HEK293 (cell line): ENCODE results near the gene METTL15.
A peak's percentile ranks its signal among the peaks of the same experiment; 100 is the strongest.

Source experiments
- CTCF ChIA-PET: fragments of 350-600 bp; formaldehyde crosslinking; extraction: SDS; loops from one replicate; lab custom pipeline; 2021; ENCODE audit warnings: antibody characterized with exemption; lab: Yijun Ruan, JAX
- POLR2A ChIA-PET: fragments of 300-600 bp; formaldehyde crosslinking; extraction: SDS; loops from one replicate; lab custom pipeline; 2020; ENCODE audit warnings: antibody characterized with exemption, inconsistent platforms; lab: Yijun Ruan, JAX
- H3K27ac ChIP-seq: fragments of 200-500 bp; sonication (Bioruptor generic); 2 replicates; pipeline ENCODE4 v1.5.1; 2014; ENCODE audit warnings: low read depth, low read length, control low read depth, inconsistent platforms; ENCODE audit errors: extremely low read depth
- H3K36me3 ChIP-seq, 2 experiments: fragments of 200-500 bp in 1 of 2; sonication (Bioruptor generic) in 1 of 2; 1 replicate in 1 of 2; 2 replicates in 1 of 2; pipeline ENCODE4 v1.5.1; 2014 to 2017; ENCODE audit warnings: inconsistent platforms in 2 of 2, low read length in 2 of 2; ENCODE audit not compliant: control insufficient read depth in 2 of 2, insufficient read depth in 1 of 2
- H3K4me1 ChIP-seq: fragments of 200-500 bp; sonication (Bioruptor generic); 2 replicates; pipeline ENCODE4 v1.5.1; 2014; ENCODE audit warnings: mild to moderate bottlenecking, low read length, inconsistent platforms; ENCODE audit not compliant: control insufficient read depth, insufficient read depth
- H3K4me3 ChIP-seq: 2 replicates; pipeline ENCODE4 v1.5.1; 2011; ENCODE audit warnings: low read depth, mild to moderate bottlenecking, control low read depth, low read length, moderate library complexity
- H3K9me3 ChIP-seq: fragments of 200-500 bp; sonication (Bioruptor generic); 2 replicates; pipeline ENCODE4 v1.5.1; 2014; ENCODE audit warnings: low read depth, low read length, inconsistent platforms; ENCODE audit not compliant: control insufficient read depth, insufficient read depth
- BCL11A ChIP-seq: fragments of 450-650 bp; formaldehyde crosslinking; IDR thresholded peaks from 2 replicates; pipeline ENCODE4 v1.5.1; 2016; ENCODE audit warnings: low read depth, missing biosample characterization, missing genetic modification characterization
- EGR2 ChIP-seq: fragments of 450-650 bp; formaldehyde crosslinking; IDR thresholded peaks from 2 replicates; pipeline ENCODE4 v1.5.1; 2016; ENCODE audit warnings: low read depth, missing biosample characterization, missing genetic modification characterization
- GLIS1 ChIP-seq: fragments of 450-650 bp; formaldehyde crosslinking; IDR thresholded peaks from 2 replicates; pipeline ENCODE4 v1.5.1; 2016; ENCODE audit warnings: missing biosample characterization, missing genetic modification characterization
- IKZF3 ChIP-seq: fragments of 450-650 bp; IDR thresholded peaks from 2 replicates; pipeline ENCODE4 v1.5.0; 2018; ENCODE audit warnings: missing biosample characterization, mild to moderate bottlenecking, missing genetic modification characterization, moderate library complexity
- KLF10 ChIP-seq: fragments of 450-650 bp; IDR thresholded peaks from 2 replicates; pipeline ENCODE4 v1.5.1; 2018; ENCODE audit warnings: missing biosample characterization, mild to moderate bottlenecking, missing genetic modification characterization
- KLF17 ChIP-seq: fragments of 450-650 bp; formaldehyde crosslinking; IDR thresholded peaks from 2 replicates; pipeline ENCODE4 v1.5.1; 2016; ENCODE audit warnings: missing biosample characterization, missing genetic modification characterization
- ZBTB1 ChIP-seq: fragments of 450-650 bp; formaldehyde crosslinking; IDR thresholded peaks from 2 replicates; pipeline ENCODE4 v1.5.1; 2016; ENCODE audit warnings: missing biosample characterization, missing genetic modification characterization
- ZFHX2 ChIP-seq: fragments of 450-650 bp; formaldehyde crosslinking; conservative IDR thresholded peaks from 2 replicates; pipeline ENCODE4 v1.5.1; 2016; ENCODE audit warnings: missing biosample characterization, missing genetic modification characterization
- ZFP69B ChIP-seq: fragments of 450-650 bp; formaldehyde crosslinking; IDR thresholded peaks from 2 replicates; pipeline ENCODE4 v1.5.1; 2016; ENCODE audit warnings: missing biosample characterization, missing genetic modification characterization
- ZNF112 ChIP-seq: fragments of 450-650 bp; formaldehyde crosslinking; IDR thresholded peaks from 2 replicates; pipeline ENCODE4 v1.5.0; 2017; ENCODE audit warnings: missing biosample characterization, missing genetic modification characterization
- ZNF174 ChIP-seq: fragments of 450-650 bp; formaldehyde crosslinking; IDR thresholded peaks from 2 replicates; pipeline ENCODE4 v1.5.0; 2017; ENCODE audit warnings: missing biosample characterization, mild to moderate bottlenecking, missing genetic modification characterization
- ZNF23 ChIP-seq: fragments of 450-650 bp; formaldehyde crosslinking; IDR thresholded peaks from 2 replicates; pipeline ENCODE4 v1.5.1; 2016; ENCODE audit warnings: missing biosample characterization, missing genetic modification characterization, borderline replicate concordance
- ZNF280D ChIP-seq: fragments of 450-650 bp; formaldehyde crosslinking; IDR thresholded peaks from 2 replicates; pipeline ENCODE4 v1.5.1; 2016; ENCODE audit warnings: missing biosample characterization, missing genetic modification characterization
- ZNF394 ChIP-seq: fragments of 450-650 bp; formaldehyde crosslinking; IDR thresholded peaks from 2 replicates; pipeline ENCODE4 v1.5.1; 2016; ENCODE audit warnings: missing biosample characterization, missing genetic modification characterization, mild to moderate bottlenecking, moderate library complexity, borderline replicate concordance
- ZNF423 ChIP-seq: fragments of 450-650 bp; formaldehyde crosslinking; IDR thresholded peaks from 2 replicates; pipeline ENCODE4 v1.5.1; 2016; ENCODE audit warnings: missing biosample characterization, missing genetic modification characterization
- ZNF426 ChIP-seq: fragments of 450-650 bp; formaldehyde crosslinking; IDR thresholded peaks from 2 replicates; pipeline ENCODE4 v1.5.1; 2017; ENCODE audit warnings: missing biosample characterization, missing genetic modification characterization, mild to moderate bottlenecking, inconsistent platforms, moderate library complexity
- ZNF513 ChIP-seq: fragments of 450-650 bp; IDR thresholded peaks from 2 replicates; pipeline ENCODE4 v1.5.1; 2018; ENCODE audit warnings: missing biosample characterization, missing genetic modification characterization
- ZNF529 ChIP-seq: fragments of 450-650 bp; formaldehyde crosslinking; IDR thresholded peaks from 2 replicates; pipeline ENCODE4 v1.5.1; 2017; ENCODE audit warnings: missing genetic modification characterization, missing biosample characterization; ENCODE audit not compliant: insufficient replicate concordance
- ZNF530 ChIP-seq: fragments of 450-650 bp; formaldehyde crosslinking; IDR thresholded peaks from 2 replicates; pipeline ENCODE4 v1.5.1; 2016; ENCODE audit warnings: low read depth, missing biosample characterization, missing genetic modification characterization
- ZNF623 ChIP-seq: fragments of 450-650 bp; formaldehyde crosslinking; IDR thresholded peaks from 2 replicates; pipeline ENCODE4 v1.5.1; 2016; ENCODE audit warnings: missing biosample characterization, missing genetic modification characterization
- ZNF704 ChIP-seq: fragments of 450-650 bp; formaldehyde crosslinking; IDR thresholded peaks from 2 replicates; pipeline ENCODE4 v1.5.1; 2016; ENCODE audit warnings: missing biosample characterization, missing genetic modification characterization
- ZNF707 ChIP-seq: fragments of 450-650 bp; formaldehyde crosslinking; IDR thresholded peaks from 2 replicates; pipeline ENCODE4 v1.5.1; 2016; ENCODE audit warnings: missing biosample characterization, missing genetic modification characterization

Gene METTL15

GRCh38 chr11:28072321-28072720 lies 35.9 kb upstream of the METTL15 start:
- H3K4me1 ChIP-seq = no peaks in the 10 kb centered on the region
- no peak overlapping the region for H3K27ac ChIP-seq
- no peaks in the 10 kb centered on the region for H3K9me3 ChIP-seq
- ChIA-PET POLR2A (interaction anchor here (1.6 kb wide), 1 partner anchor 35 kb away, joined by 3 read pairs; the partner anchor contains the start of genes KIF18A and METTL15), CTCF (interaction anchor here (0.7 kb wide), 1 partner anchor 248 kb away, joined by 5 read pairs; no protein-coding TSS in a partner anchor)
- TF ChIP-seq ZNF530 = no peak
- H3K4me3 ChIP-seq = no peak overlapping the region
- peaks cover 10 to 41% of the 10 kb centered on the region in 2 experiments for H3K36me3 ChIP-seq

- Histone ChIP-seq H3K36me3 (peaks cover 10 to 52% of the 10 kb centered on the region in 2 experiments), H3K9me3 (no peaks in the 10 kb centered on the region), H3K4me3 (no peak overlapping the region), H3K27ac (no peak overlapping the region), H3K4me1 (no peaks in the 10 kb centered on the region)
- ChIA-PET CTCF (no interaction called here), POLR2A (no interaction called here)
- TF ChIP-seq EGR2 = no peak
- peak; percentile 85 for TF ChIP-seq GLIS1 (tag by site-specific recombination)
Observed at GRCh38 chr11:28077521-28077920, 30.7 kb upstream of the METTL15 start.

- peaks cover 4 to 50% of the 10 kb centered on the region in 2 experiments; a peak in 2 of 3 replicates for H3K36me3 ChIP-seq
- no peak overlapping the region for H3K27ac ChIP-seq
- ChIA-PET CTCF (no interaction called here), POLR2A (no interaction called here)
- no peak overlapping the region for H3K4me3 ChIP-seq
- no peaks in the 10 kb centered on the region for H3K4me1 ChIP-seq
- no peaks in the 10 kb centered on the region for H3K9me3 ChIP-seq
- TF ChIP-seq ZFP69B (tag by site-specific recombination) = no peak
- no peak for TF ChIP-seq IKZF3 (tag by site-specific recombination)
- no peak for TF ChIP-seq ZNF423 (tag by site-specific recombination)
- TF ChIP-seq BCL11A (tag by site-specific recombination) = no peak
- no peak for TF ChIP-seq ZBTB1 (tag by site-specific recombination)
- TF ChIP-seq ZNF704 (tag by site-specific recombination) = no peak
- TF ChIP-seq ZNF174 (tag by site-specific recombination) = no peak
- no peak for TF ChIP-seq KLF10 (tag by site-specific recombination)
- no peak for TF ChIP-seq ZNF426 (tag by site-specific recombination)
- TF ChIP-seq ZNF112 (tag by site-specific recombination) = no peak
- no peak for TF ChIP-seq KLF17 (tag by site-specific recombination)
- TF ChIP-seq ZNF23 (tag by site-specific recombination) = no peak
- no peak for TF ChIP-seq ZFHX2
- no peak for TF ChIP-seq ZNF513 (tag by site-specific recombination)
- TF ChIP-seq ZNF529 (tag by site-specific recombination) = no peak
- TF ChIP-seq ZNF280D (tag by site-specific recombination) = no peak
- TF ChIP-seq ZNF394 (tag by site-specific recombination) = no peak
- no peak for TF ChIP-seq ZNF623
- TF ChIP-seq ZNF707 (tag by site-specific recombination) = no peak
Observed at GRCh38 chr11:28083118-28083517, 25.1 kb upstream of the METTL15 start.
